ENCODE results near the gene LIN52.
"Not testable (repeated sequence)": the region's sequence is repeated elsewhere in the genome, so short reads cannot be mapped to it uniquely, and the experiment has no call there.

LIN52 gene

GRCh38 chr14:74085047-74085637 lies 386 bp downstream of the LIN52 start:
- H3K36me3 ChIP-seq = no peaks in the 10 kb centered on the region
- no peak for TF ChIP-seq Cebpa-rat (IDR thresholded peaks at IDR 0.05)
- no peaks in the 10 kb centered on the region; a peak in 2 of 22 replicates for H4K20me1 ChIP-seq
- peak overlapping the region; percentile 74 to 89 (median 84) for H3K4me3 ChIP-seq
- no peaks in the 10 kb centered on the region for H3K27me3 ChIP-seq
- peak overlapping the region; percentile 21 to 89 (median 79); a peak in 21 of 22 replicates for H3K27ac ChIP-seq
- H3K9ac ChIP-seq = peak overlapping the region; percentile 75 to 90 (median 86)
- peak overlapping the region; percentile 91 to 100 (median 96) for H3K4me2 ChIP-seq
- peaks cover 22 to 30% (median 25%) of the 10 kb centered on the region in 10 experiments for H3K4me1 ChIP-seq
- no peaks in the 10 kb centered on the region for H3K9me3 ChIP-seq (replicated peaks in 1 of 11)

DNA sequence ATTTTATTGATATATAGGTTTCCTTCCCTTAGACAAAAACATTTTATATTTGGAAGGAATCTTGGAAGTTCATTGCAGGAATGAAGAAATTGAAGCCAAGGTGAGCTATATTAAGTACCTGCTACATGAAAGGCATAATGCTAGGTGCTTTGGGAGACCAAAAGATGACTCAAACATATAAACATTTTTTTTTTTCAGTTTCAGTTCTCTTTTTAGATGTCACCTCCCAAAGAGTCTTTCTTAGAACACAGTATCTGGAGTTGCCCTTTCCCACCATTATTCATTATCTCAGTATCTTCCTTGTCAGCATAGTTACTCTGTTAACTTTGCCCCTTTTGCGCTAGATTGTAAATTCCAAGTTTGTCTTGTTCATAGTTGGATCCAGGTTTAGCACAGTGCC lies 1.1 kb downstream of the LIN52 start:
- Histone ChIP-seq H3K4me1 (peaks cover 22 to 30% (median 25%) of the 10 kb centered on the region in 10 experiments), H3K27ac (peak overlapping the region in 5 of 11 experiments; percentile 78 to 89 (median 85); a peak in 6 of 22 replicates), H3K9ac (peak overlapping the region; percentile 75 to 90 (median 86); a peak in 19 of 22 replicates), H3K36me3 (0 out of 22 replicates have a peak, but pooled peaks cover 0 to 4% (median 0%) of the 10 kb centered on the region in 11 experiments), H4K20me1 (no peaks in the 10 kb centered on the region; a peak in 2 of 22 replicates), H3K4me2 (peak overlapping the region; percentile 91 to 100 (median 96)), H3K9me3 (replicated peaks in 1 of 11) (no peaks in the 10 kb centered on the region), H3K4me3 (peak overlapping the region; percentile 74 to 89 (median 84)), H3K27me3 (no peaks in the 10 kb centered on the region)
- TF ChIP-seq Cebpa-rat (IDR thresholded peaks at IDR 0.05) = no peak

- TF ChIP-seq Cebpa-rat (IDR thresholded peaks at IDR 0.05) = no peak
- Histone ChIP-seq H3K4me2 (no peak overlapping the region), H3K36me3 (peaks cover 2 to 35% (median 18%) of the 10 kb centered on the region in 11 experiments; a peak in 14 of 22 replicates), H3K27me3 (no peaks in the 10 kb centered on the region), H3K9me3 (replicated peaks in 1 of 11) (no peaks in the 10 kb centered on the region), H3K4me3 (no peak overlapping the region), H3K9ac (no peak overlapping the region), H3K4me1 (peaks cover 13 to 15% (median 14%) of the 10 kb centered on the region in 10 experiments), H3K27ac (no peak overlapping the region), H4K20me1 (no peaks in the 10 kb centered on the region; a peak in 2 of 22 replicates)
Observed at GRCh38 chr14:74089251-74090020, 4.7 kb downstream of the LIN52 start.

GRCh38 chr14:74105381-74105780 lies 20.6 kb downstream of the LIN52 start:
- Histone ChIP-seq H3K27ac (no peak overlapping the region), H3K9ac (no peak overlapping the region), H3K4me2 (no peak overlapping the region), H3K27me3 (no peaks in the 10 kb centered on the region), H3K4me3 (no peak overlapping the region), H3K36me3 (peaks cover 12 to 63% (median 28%) of the 10 kb centered on the region in 11 experiments; a peak in 19 of 22 replicates), H3K9me3 (replicated peaks in 1 of 11) (no peaks in the 10 kb centered on the region), H4K20me1 (no peaks in the 10 kb centered on the region), H3K4me1 (no peaks in the 10 kb centered on the region)
- no peak for TF ChIP-seq Cebpa-rat (IDR thresholded peaks at IDR 0.05)

DNA sequence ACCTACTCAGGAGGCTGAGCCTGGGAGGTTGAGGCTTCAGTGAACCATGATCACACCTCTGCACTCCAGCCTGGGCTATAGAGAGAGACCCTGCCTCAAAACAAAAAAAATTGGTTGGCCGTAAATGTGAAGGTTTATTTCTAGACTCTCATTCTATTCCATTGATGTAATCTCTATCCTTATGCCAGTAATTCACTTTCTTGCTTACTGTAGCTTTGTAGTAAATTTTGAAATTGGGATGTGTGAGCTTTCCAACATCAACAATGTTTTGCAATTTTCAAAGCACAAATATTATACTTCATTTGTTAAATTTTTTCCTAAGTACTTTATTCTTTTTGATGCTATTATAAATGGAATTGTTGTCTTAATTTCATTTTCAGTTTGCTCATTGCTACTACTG lies 24.6 kb downstream of the LIN52 start:
- TF ChIP-seq Cebpa-rat (IDR thresholded peaks at IDR 0.05) = no peak
- H3K9ac ChIP-seq = no peak overlapping the region; a peak in 1 of 22 replicates
- no peaks in the 10 kb centered on the region for H3K9me3 ChIP-seq (replicated peaks in 1 of 11)
- H4K20me1 ChIP-seq = no peaks in the 10 kb centered on the region
- H3K4me1 ChIP-seq = no peaks in the 10 kb centered on the region
- H3K4me3 ChIP-seq = no peak overlapping the region
- H3K27ac ChIP-seq = no peak overlapping the region
- no peaks in the 10 kb centered on the region for H3K27me3 ChIP-seq
- no peak overlapping the region for H3K4me2 ChIP-seq
- H3K36me3 ChIP-seq = peaks cover 0 to 50% (median 12%) of the 10 kb centered on the region in 11 experiments; a peak in 14 of 22 replicates

GRCh38 chr14:74111395-74112216 lies 26.9 kb downstream of the LIN52 start:
- not testable (repeated sequence) for H3K4me1 ChIP-seq, H3K27ac ChIP-seq, H3K4me3 ChIP-seq

GRCh38 chr14:74125487-74125886 lies 40.7 kb downstream of the LIN52 start:
- H3K27me3 ChIP-seq; H3K27ac ChIP-seq; H3K4me1 ChIP-seq; H3K9me3 ChIP-seq (replicated peaks in 1 of 11); H3K4me3 ChIP-seq; H3K4me2 ChIP-seq; H4K20me1 ChIP-seq; H3K9ac ChIP-seq: not testable (repeated sequence)
- H3K36me3 ChIP-seq = peaks cover 0 to 14% (median 0%) of the 10 kb centered on the region in 11 experiments; a peak in 5 of 22 replicates

More at GRCh38 chr14:74111395-74112216, 26.9 kb downstream of the LIN52 start:
- H3K4me2 ChIP-seq; H3K9ac ChIP-seq; H4K20me1 ChIP-seq; H3K27me3 ChIP-seq; H3K9me3 ChIP-seq (replicated peaks in 1 of 11): not testable (repeated sequence)
- peaks cover 0 to 35% (median 4%) of the 10 kb centered on the region in 11 experiments; a peak in 14 of 22 replicates for H3K36me3 ChIP-seq

DNA sequence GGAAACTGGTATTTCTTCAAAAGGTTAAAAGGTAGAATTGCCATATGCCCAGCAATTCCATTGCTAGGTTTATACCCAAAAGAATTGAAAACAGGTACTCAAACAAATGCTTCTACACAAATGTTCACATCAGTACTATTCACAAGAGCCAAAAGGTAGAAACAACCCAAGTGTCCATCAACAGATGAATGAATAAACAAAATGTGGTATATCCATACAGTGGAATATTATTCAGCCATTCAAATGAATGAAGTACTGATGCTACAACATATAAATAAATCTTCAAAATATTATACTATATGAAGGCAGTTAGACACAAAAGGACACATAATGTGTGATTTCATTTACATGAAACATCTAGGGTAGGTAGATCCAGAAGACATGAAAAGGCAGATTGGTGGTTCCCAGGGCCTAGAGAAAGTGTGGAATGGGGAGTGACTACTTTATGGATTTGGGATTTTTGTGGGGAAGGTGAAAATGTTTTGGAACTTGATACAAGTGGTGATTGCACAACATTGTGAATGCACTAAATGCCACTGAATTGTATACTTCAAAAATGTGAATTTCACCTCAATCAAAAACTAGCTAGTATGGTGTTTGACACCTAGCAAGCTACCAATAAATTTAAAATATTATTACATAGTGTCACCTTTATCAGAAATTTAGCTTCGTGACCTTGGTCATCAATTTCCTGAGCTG lies 41.7 kb downstream of the LIN52 start:
- no peak overlapping the region for H3K4me2 ChIP-seq
- peak in 2 of 11 experiments; percentile 8 to 24; a peak in 1 of 22 replicates for TF ChIP-seq Cebpa-rat (IDR thresholded peaks at IDR 0.05)
- H3K4me1 ChIP-seq = no peaks in the 10 kb centered on the region
- H3K27me3 ChIP-seq = no peaks in the 10 kb centered on the region
- no peak overlapping the region for H3K4me3 ChIP-seq
- H3K36me3 ChIP-seq = peaks cover 0 to 7% (median 0%) of the 10 kb centered on the region in 11 experiments; a peak in 4 of 22 replicates
- H3K9me3 ChIP-seq (replicated peaks in 1 of 11) = peaks cover 0 to 8% (median 6%) of the 10 kb centered on the region in 11 experiments; a peak in 13 of 22 replicates
- no peaks in the 10 kb centered on the region for H4K20me1 ChIP-seq
- no peak overlapping the region for H3K9ac ChIP-seq
- H3K27ac ChIP-seq = no peak overlapping the region
